ENCODE measurements around the gene C1orf216.

DNA sequence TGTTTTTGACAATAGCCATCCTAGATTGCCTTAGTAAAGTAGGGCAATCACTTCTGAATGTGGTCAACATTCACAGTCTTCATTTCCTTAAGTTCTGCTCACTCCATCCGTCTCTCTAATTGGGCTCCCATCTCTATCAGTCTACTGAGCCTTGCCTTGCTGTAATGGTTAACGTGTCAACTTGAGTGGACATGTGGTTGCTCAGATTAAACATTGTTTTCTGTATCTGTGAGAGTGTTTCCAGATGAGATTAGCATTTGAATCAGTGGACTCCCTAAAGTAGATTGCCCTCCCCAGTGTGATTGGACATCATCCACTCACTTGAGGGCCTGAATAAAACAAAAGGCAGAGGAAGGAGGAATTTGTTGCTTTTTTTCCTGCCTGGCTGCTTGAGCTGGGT is 26.4 kb downstream of the C1orf216 start:
- TF ChIP-seq CTCF (IDR thresholded peaks at IDR 0.05) (no peak), TP53 (CRISPR knock-in tag; IDR thresholded peaks at IDR 0.05) (no peak), MLX (CRISPR knock-in tag; IDR thresholded peaks at IDR 0.05) (no peak), ARID4B (CRISPR knock-in tag; IDR thresholded peaks at IDR 0.05; ENCODE audit: borderline replicate concordance) (no peak), IRF1 (CRISPR knock-in tag; IDR thresholded peaks at IDR 0.05) (no peak)

All from WTC11 (cell line).